Mammary epithelial cell (primary cell): ENCODE results near the gene BTG2.

Source experiments
- CTCF ChIP-seq, 2 donors: IDR thresholded peaks in 1 of 2; conservative IDR thresholded peaks in 1 of 2; 2 replicates each; pipeline ENCODE4 v1.5.1; 2011 to 2012; ENCODE audit warnings: inconsistent platforms in 2 of 2, low read length in 2 of 2, mild to moderate bottlenecking in 2 of 2, control low read depth in 1 of 2, low read depth in 1 of 2; ENCODE audit not compliant: insufficient read depth in 1 of 2; ENCODE audit errors: extremely low read depth in 1 of 2
- EZH2 ChIP-seq: IDR thresholded peaks from 2 replicates; pipeline ENCODE4 v1.6.1; 2012; ENCODE audit warnings: low read length, inconsistent platforms, borderline replicate concordance

DNA sequence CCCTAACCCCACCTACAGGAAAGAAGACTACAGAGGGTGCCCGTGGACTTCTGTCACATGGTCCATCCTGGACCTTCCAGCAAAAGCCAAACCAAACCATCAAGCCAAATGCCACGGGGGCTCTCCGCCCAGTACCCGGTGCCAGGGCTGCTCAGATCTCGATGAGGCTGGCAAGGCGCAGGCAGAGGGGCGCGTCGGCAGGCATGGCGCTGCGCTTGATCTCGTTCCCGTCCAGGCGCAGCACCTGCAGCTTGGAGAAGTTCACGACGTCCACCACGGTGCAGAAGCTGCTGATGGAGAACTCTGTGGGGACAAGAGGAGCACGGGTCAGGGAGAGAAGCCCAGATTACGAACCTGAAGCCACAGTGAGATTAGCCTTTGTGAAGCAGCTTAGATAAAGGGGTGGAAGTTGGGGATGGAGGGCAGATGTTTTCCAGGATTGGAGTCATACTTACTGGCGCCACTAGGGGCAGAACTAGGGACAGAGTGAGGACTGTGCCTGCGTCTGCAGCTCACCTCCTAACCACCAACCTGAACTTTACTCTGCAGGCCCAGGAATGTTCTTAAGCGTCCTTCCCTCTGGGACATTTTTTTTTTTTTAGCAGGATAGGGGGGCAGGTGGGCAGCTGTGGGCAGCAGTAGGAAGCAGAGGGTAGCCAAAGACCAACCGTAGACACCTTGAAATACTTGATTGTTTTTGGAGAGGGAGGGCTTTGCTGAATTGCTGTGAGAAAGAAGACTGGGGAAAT, 37.0 kb downstream of the BTG2 start:
- TF ChIP-seq CTCF (conservative IDR thresholded peaks at IDR 0.05 in 1 of 2, IDR thresholded peaks at IDR 0.05 in 1 of 2; ENCODE audit: extremely low read depth in 1 of 2, insufficient read depth in 1 of 2, low read depth in 1 of 2, low read length in 2 of 2), result peak; percentile 83 to 92
- TF ChIP-seq EZH2, result no peak
